ENCODE data around the gene PKHD1. TPM values are rescaled to one million over a fixed set of nuclear protein-coding genes. Genes with fewer than 3 reads are reported as not detected.

The PKHD1 gene
- total RNA-seq, 4 donors from 2014 or later, result 0.16 to 0.60 (median 0.32) TPM

- H3K27ac ChIP-seq, result no peak overlapping the region
- TF ChIP-seq POLR2AphosphoS5 (IDR thresholded peaks at IDR 0.05) (no peak), POLR2A (IDR thresholded peaks at IDR 0.05) (no peak), CTCF (IDR thresholded peaks at IDR 0.05) (no peak), EP300 (IDR thresholded peaks at IDR 0.05; ENCODE audit: low read depth) (no peak)
- H3K36me3 ChIP-seq, result no peaks in the 10 kb centered on the region
- no peaks in the 10 kb centered on the region for H3K9me3 ChIP-seq
- H3K27me3 ChIP-seq, result no peaks in the 10 kb centered on the region
- in situ Hi-C loops (cut with MboI; ENCODE audit: low pct_ligation_motif_present in 1 of 4, low pct_unique_long_range_greater_than_20kb in 1 of 4, low sequenced_read_pairs in 3 of 4), result no loop called here
- intact Hi-C loops (cut with DNase I; ENCODE audit: low total_unique reads), result no loop called here
- no peak for DNase-seq
- no peak overlapping the region for H3K4me3 ChIP-seq
- no peaks in the 10 kb centered on the region for H3K4me1 ChIP-seq
These were observed 19.6 kb upstream of the PKHD1 start for GRCh38 chr6:52106994-52107393.

GRCh38 chr6:52104979-52105378, 17.6 kb upstream of the PKHD1 start:
- Histone ChIP-seq H3K9me3 (no peaks in the 10 kb centered on the region), H3K27me3 (peaks cover 6% of the 10 kb centered on the region), H3K4me1 (no peaks in the 10 kb centered on the region), H3K4me3 (no peak overlapping the region), H3K27ac (no peak overlapping the region), H3K36me3 (no peaks in the 10 kb centered on the region)
- 80 to 85% methylated on average over 4 of the region's 4 CpGs for WGBS, 2 donors (ENCODE audit: low coverage in 1 of 2)
- intact Hi-C loops (cut with DNase I; ENCODE audit: low total_unique reads) (no loop called here), in situ Hi-C loops (cut with MboI; ENCODE audit: low pct_ligation_motif_present in 1 of 4, low pct_unique_long_range_greater_than_20kb in 1 of 4, low sequenced_read_pairs in 3 of 4) (no loop called here)
- TF ChIP-seq POLR2A (IDR thresholded peaks at IDR 0.05), result no peak
- TF ChIP-seq EP300 (IDR thresholded peaks at IDR 0.05; ENCODE audit: low read depth), result no peak
- no peak for TF ChIP-seq CTCF (IDR thresholded peaks at IDR 0.05)
- TF ChIP-seq POLR2AphosphoS5 (IDR thresholded peaks at IDR 0.05), result no peak
- DNase-seq, result no peak

- TF ChIP-seq POLR2A (IDR thresholded peaks at IDR 0.05) (no peak), POLR2AphosphoS5 (IDR thresholded peaks at IDR 0.05) (no peak), CTCF (IDR thresholded peaks at IDR 0.05) (no peak), EP300 (IDR thresholded peaks at IDR 0.05; ENCODE audit: low read depth) (no peak)
- no peak for DNase-seq
- Histone ChIP-seq H3K4me1 (no peaks in the 10 kb centered on the region), H3K9me3 (no peaks in the 10 kb centered on the region), H3K27ac (no peak overlapping the region), H3K27me3 (peaks cover 6% of the 10 kb centered on the region), H3K4me3 (no peak overlapping the region), H3K36me3 (no peaks in the 10 kb centered on the region)
- WGBS, 2 donors (ENCODE audit: low coverage in 1 of 2), result 71% methylated on average over 2 of the region's 2 CpGs; no CpG with 5 or more reads in 1 of the 2 donors
- intact Hi-C loops (cut with DNase I; ENCODE audit: low total_unique reads) (no loop called here), in situ Hi-C loops (cut with MboI; ENCODE audit: low pct_ligation_motif_present in 1 of 4, low pct_unique_long_range_greater_than_20kb in 1 of 4, low sequenced_read_pairs in 3 of 4) (no loop called here)
These were observed 16.2 kb upstream of the PKHD1 start for GRCh38 chr6:52103623-52104022.

GRCh38 chr6:52102405-52102804, 15.0 kb upstream of the PKHD1 start:
- intact Hi-C loops (cut with DNase I; ENCODE audit: low total_unique reads), result no loop called here
- H3K4me1 ChIP-seq, result no peaks in the 10 kb centered on the region
- no peak overlapping the region for H3K27ac ChIP-seq
- in situ Hi-C loops (cut with MboI; ENCODE audit: low pct_ligation_motif_present in 1 of 4, low pct_unique_long_range_greater_than_20kb in 1 of 4, low sequenced_read_pairs in 3 of 4), result no loop called here
- no peaks in the 10 kb centered on the region for H3K36me3 ChIP-seq
- 20% methylated on average over 1 of the region's 1 CpG; no CpG with 5 or more reads in 1 of the 2 donors for WGBS, 2 donors (ENCODE audit: low coverage in 1 of 2)
- DNase-seq, result peak; percentile 25
- no peak for TF ChIP-seq CTCF (IDR thresholded peaks at IDR 0.05)
- TF ChIP-seq EP300 (IDR thresholded peaks at IDR 0.05; ENCODE audit: low read depth), result no peak
- no peak for TF ChIP-seq POLR2A (IDR thresholded peaks at IDR 0.05)
- TF ChIP-seq POLR2AphosphoS5 (IDR thresholded peaks at IDR 0.05), result no peak
- peaks cover 6% of the 10 kb centered on the region for H3K27me3 ChIP-seq
- no peak overlapping the region for H3K4me3 ChIP-seq
- no peaks in the 10 kb centered on the region for H3K9me3 ChIP-seq
